HG03097 (cell line): Measurements from ENCODE around the gene ASPSCR1.
A peak's percentile ranks its signal among the peaks of the same experiment; 100 is the strongest.

Source experiments
- ATAC-seq: cut with Tn5 transposase; IDR thresholded peaks from one replicate; pipeline ENCODE4 v1.9.1; 2021; ENCODE audit not compliant: unreplicated experiment, low FRiP score

Gene ASPSCR1

DNA sequence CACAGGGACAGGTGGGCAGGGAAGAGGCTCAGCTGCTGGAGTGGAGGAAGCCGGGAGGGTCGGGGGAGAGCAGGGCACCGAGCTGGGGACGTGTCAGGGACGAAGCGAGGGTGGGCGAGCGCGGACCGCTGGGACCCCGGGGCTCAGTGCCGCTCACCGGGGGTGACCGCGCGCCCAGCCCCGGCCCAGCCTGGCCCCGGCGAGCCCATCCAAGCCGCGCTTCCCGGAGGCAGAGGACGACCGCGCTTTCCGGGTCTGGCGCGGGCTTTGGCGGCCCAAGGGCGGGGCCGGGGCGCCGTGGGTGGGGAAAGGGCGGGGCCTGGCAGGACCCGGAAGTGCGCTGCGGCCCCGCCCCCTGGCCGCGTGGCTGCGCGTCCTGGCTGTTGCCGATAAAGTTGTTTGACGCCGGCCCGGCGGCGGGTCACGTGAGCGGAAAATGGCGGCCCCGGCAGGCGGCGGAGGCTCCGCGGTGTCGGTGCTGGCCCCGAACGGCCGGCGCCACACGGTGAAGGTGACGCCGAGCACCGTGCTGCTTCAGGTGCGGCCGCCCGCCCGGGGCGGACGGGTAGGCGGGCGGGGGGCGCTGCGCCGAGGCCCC, at the start of gene ASPSCR1:
ASPSCR1 (plus strand) TSS at position 419 of the 598 bp plus-strand sequence; CDS start at position 437, 18 bp downstream.
- peak; percentile 79 for ATAC-seq

DNA sequence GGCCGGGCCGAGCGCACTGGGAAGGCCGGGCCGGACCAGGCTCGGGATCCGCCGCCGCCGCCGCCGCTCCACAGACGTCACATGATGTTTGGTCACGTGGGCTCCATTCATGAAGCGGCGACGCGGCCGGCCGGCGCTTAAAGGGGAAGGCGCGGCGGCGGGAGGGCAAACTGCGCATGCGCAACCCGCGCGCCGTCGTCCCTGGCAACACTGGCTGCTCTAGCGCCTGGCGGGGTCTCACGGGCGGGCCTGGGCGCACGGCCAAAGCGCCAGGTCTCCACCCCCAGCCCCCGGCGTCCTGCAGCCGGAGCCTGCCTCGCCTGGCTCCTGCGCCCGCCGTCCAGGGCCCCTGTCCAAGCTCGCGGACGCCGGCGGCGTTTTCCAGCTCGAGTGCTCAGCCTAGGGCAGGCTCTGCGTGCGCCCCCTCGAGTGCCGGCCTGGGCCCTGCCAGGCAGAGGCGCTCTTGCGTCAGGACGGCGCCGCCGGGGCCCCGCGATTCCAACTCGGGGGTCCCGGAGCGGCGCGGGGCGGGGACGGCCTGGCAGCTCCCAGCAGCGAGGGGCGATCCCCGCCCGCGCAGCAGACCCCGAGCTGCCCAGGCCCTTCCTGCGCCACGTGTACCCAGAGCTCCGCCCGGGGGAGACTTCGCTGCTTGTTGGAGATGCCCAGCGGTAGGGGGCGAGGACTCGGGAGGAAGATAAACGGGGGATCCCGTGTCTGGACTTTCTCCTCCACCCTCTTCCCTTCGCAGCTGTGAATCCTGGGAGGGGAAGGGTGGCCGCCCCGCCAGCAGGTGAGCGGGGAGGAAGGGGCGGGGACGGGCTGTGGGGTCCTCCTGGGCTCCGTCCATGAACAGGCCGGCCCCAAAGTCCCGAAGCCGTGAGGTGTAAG, 49.5 kb upstream of the ASPSCR1 start, which contains the start of gene MAFG:
MAFG (minus strand) TSS at position 83 of the 891 bp plus-strand sequence. CDS start 4,550 bp downstream, outside the sequence.
- ATAC-seq: peak; percentile 53

DNA sequence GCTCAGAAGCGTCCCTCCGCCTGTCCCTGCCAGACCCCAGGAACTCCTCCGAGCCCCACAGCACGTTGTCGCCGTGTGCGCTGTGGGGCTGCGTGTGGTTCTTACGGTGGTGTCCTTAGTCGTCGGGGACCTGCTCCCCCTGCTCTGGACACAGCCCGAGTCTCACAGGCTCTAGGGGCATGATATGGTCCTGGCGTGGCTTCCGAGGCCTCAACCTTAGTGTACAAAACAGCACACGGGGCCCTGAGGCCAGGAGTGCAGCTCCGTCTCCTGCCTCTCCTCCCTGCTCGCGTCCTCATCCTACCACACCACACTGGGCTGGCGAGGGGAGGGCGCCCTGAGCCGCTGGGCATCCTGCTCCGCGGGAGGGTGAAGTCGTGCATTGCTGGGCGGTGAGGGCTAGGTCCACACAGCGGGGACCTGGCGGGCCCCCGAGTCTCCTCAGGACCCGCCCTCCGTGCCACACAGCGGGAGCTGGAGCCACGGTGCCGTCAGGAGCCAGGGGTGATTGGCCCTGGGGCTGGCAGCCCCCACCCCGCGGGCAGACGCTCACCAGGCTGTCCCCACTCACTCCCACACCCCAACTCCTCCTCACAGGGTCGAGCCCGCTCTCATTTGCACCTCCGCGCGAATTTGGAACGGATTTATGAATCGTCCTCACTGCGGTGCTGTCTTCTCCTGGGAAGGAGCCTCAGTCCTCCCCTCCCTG, 48.7 kb upstream of the ASPSCR1 start:
- no peak for ATAC-seq

GRCh38 chr17:81929253-81930141, 47.9 kb upstream of the ASPSCR1 start:
- ATAC-seq: no peak

DNA sequence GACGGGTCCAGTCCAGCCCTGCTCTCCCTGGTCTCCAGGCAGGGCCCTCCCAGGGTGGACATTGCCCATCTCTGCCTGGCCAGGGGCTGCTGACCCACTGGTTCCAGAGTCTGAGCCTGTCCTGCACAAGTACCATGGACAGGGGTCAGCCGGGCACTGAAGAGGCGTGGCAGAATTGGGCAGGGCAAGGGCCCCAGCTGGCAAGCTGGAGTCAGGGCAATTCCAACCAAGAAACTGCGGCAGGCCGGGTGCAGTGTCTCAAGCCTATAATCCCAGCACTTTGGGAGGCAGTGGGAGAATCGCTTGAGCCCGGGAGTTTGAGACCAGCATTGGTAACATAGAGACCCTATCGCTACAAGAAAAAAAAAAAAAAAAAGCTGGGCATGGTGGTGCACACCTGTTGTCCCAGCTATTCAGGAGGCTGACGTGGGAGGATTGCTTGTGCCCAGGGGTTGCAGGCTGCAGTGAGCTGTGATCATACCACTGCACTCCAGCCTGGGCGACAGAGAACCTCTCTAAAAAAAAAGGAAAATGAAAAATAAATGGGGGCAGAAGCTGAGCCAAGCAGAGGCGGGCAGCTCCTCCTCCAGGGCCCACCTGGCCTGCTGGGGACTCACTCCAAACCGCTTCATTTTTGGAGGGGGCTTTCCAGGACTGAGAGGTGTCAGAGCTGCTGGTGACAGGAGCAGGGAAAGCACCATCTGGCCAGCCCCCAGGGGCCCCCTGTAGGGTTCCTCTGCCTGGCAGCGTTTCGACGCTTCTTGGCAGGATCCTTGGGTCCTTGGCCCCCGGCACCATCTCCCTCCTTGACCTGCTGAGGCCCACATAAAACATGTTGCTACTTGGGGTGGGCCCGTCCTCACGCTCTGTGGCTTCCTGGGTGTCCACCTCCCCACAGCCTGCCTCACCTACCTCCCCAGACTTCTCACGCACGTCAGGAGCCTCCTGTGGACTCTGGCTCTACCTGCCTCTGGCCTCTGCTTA, 47.0 kb upstream of the ASPSCR1 start:
- no peak for ATAC-seq

- ATAC-seq: no peak
Measured at GRCh38 chr17:81931189-81931556, 46.3 kb upstream of the ASPSCR1 start.

GRCh38 chr17:81931557-81932332, 45.7 kb upstream of the ASPSCR1 start:
- ATAC-seq: no peak

GRCh38 chr17:81932333-81932983, 45.0 kb upstream of the ASPSCR1 start:
- no peak for ATAC-seq

DNA sequence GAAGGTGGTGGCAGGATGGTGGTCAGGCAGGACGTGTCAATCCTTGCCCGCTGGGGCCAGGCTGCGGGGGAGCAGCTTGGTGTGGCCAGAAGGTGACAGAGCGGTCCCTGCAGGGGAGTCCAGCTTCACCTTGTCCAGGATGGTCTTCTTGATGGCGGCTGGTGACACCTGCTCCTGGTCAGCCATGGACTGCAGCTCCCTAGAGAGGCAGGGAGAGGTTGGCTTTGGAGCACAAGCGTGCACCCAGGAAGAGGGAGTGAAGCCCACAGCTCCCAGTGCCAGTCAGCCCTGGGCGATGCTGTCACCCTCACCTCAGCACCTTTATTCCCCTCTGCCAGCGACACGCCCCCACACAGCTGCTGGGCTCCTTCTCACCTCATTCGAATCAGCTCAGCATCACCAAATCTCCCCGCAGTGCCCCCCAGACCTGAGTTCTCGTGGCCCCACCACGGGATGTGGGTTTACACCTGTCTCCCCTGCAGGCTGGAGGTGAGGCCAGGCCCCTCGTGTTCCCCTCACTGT, 44.2 kb upstream of the ASPSCR1 start:
- ATAC-seq: no peak

- ATAC-seq: no peak
Measured at GRCh38 chr17:81934098-81934757, 43.2 kb upstream of the ASPSCR1 start.

DNA sequence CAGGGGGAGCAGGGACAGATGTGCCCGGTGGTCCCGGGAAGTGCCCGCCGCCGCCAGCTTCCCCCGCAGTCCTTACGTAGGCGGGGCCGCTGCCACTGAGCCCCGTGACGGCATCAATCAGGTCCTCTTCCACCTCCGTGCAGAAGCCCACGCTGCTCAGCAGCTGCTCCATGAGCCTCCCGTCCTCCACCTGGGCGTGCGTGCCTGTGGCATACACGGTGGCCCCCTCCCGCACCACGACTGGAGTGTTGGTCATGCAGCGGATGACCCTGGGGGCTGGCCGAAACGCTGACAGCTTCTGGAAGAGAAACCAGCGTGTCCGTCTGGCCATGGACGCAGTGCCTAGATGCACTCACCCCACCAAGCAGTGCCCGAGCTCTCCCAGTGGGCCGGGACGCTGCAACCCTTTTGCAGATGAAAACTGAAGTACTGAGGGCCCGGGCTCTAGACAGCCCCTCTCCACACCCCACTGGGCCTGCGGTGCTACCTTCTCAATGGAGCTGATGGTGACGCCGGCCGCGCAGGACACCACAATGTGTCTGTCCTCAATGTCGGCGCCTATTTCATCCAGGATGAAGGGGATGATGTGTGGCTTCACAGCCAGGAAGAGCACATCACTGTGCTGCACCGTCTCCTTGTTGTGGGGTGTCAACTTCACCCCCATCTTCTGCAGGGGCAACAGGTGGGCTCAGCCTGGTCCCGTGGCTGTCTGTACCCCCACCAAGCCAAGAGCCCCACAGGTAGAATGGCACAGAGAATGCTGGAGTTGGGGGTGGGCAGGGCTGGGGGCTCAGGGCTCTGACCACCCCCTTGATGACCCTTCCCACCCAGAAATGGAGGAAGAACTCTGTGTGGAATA, 42.4 kb upstream of the ASPSCR1 start:
- ATAC-seq: no peak

DNA sequence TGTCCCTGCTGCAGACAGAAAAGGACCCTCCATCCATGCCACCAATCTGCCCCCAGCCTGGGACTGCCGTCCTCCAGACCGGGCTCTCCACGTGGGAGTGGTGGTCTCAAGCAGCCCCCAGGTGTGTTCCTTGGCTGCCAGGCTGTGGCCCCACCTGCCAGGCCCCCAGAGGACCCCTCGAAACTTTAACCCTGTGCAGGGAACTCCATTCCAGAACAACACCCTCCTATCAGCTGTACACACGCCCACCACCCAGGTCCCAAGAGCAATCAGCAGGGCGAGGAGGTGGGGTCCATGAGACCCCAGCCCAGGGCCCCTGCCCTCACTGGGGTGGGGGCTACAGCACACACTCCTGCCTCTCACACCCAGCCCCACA, 41.7 kb upstream of the ASPSCR1 start:
- no peak for ATAC-seq

DNA sequence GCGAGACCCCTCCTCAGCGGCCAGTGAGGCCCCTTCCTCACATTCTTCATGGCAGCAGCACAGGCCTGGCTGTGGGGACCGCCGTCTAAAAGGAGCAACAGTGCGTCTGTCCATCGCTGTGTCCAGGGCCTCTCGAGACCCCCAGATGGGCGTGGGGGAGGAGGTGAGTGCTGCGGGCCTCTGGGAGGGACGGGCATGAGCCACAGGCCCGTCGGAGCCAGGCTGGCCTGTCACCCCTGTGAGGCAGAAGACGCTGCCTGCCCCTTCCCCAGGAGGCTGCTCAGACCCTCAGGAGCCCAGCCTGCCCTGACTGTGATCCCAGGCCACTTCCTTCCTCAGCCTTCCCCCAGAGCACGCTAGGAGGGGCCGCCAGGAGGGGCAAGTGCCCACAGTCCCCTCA, 38.2 kb upstream of the ASPSCR1 start:
- no peak for ATAC-seq

GRCh38 chr17:81939881-81940385, 37.5 kb upstream of the ASPSCR1 start:
- ATAC-seq: no peak

GRCh38 chr17:81940538-81941483, 36.6 kb upstream of the ASPSCR1 start:
- no peak for ATAC-seq
